ENCODE measurements around the gene GDPD5. TPM values are rescaled to one million over a fixed set of nuclear protein-coding genes. Genes with fewer than 3 reads are reported as not detected.

The GDPD5 gene
- total and polyA plus RNA-seq, 9 of the 15 experiments (the other 6 are each of a cell fraction or from before 2014, with no cell fraction given) = 0.32 to 27.3 (median 8.0) TPM

DNA sequence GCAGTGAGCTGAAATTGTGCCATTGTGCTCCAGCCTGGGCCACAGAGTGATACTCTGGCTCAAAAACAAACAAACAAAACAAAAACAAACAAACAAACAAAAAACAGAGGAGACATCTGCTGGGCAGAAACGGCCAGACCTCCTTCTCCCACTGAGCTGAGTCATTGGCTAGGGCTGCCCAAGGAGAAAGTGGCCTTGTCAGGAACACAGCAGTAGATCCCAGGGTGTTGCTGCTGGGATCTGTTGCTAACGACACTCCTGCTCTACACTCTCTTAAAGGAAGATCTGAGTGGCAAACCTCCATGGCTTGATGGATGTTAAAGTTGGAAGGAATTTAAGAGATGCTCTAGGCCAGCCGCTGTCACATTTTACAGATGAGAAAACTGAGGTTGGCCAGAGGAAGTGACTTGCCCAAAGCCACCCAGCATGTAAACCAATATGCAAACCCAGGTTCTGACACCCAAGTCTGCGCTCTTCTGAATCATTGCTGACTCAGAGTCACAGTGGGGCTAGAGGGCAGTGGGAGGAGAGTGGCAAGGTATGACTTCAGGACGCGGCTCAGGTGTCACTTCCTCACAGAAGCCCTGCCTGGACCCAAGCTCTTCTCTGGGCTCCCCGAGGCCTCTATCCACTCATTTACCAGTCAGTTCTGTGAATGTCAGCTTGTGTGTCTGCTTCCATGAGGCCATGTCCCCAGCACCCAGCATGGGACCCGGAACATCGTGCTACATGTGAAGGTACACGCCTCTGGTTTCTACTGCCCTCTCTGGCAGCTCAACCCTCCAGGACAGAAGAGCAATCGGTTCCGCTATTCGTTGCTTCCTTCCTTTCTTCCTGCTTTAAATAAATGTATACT lies 11.3 kb upstream of the GDPD5 start (continued):
- TF ChIP-seq, protein P1, sequence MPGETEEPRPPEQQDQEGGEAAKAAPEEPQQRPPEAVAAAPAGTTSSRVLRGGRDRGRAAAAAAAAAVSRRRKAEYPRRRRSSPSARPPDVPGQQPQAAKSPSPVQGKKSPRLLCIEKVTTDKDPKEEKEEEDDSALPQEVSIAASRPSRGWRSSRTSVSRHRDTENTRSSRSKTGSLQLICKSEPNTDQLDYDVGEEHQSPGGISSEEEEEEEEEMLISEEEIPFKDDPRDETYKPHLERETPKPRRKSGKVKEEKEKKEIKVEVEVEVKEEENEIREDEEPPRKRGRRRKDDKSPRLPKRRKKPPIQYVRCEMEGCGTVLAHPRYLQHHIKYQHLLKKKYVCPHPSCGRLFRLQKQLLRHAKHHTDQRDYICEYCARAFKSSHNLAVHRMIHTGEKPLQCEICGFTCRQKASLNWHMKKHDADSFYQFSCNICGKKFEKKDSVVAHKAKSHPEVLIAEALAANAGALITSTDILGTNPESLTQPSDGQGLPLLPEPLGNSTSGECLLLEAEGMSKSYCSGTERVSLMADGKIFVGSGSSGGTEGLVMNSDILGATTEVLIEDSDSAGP (CRISPR knock-in tag; IDR thresholded peaks at IDR 0.05) = no peak
- TF ChIP-seq ZKSCAN8 (CRISPR knock-in tag; IDR thresholded peaks at IDR 0.05) (no peak), XRCC3 (IDR thresholded peaks at IDR 0.05) (no peak), ZBTB7A (IDR thresholded peaks at IDR 0.05; ENCODE audit: borderline replicate concordance, control insufficient read depth, low read depth, low read length) (no peak), BDP1 (IDR thresholded peaks at IDR 0.05; ENCODE audit: insufficient read depth, insufficient read length) (no peak), EWSR1 (IDR thresholded peaks at IDR 0.05; ENCODE audit: borderline replicate concordance, low read depth, partially characterized antibody) (no peak), ZFP1 (CRISPR knock-in tag; IDR thresholded peaks at IDR 0.05) (no peak), POU5F1 (IDR thresholded peaks at IDR 0.05; ENCODE audit: borderline replicate concordance, low read depth, low read length, partially characterized antibody) (no peak), HCFC1 (IDR thresholded peaks at IDR 0.05; ENCODE audit: low read depth, low read length) (no peak), ZNF77 (CRISPR knock-in tag; IDR thresholded peaks at IDR 0.05) (no peak), SUPT5H (IDR thresholded peaks at IDR 0.05) (no peak), ZNF57 (CRISPR knock-in tag; IDR thresholded peaks at IDR 0.05) (no peak), SIRT6 (IDR thresholded peaks at IDR 0.05; ENCODE audit: low read depth, low read length) (no peak), SNRNP70 (optimal IDR thresholded peaks at IDR 0.05; ENCODE audit: low read depth, low read length) (no peak)
- TF ChIP-seq, protein P2, sequence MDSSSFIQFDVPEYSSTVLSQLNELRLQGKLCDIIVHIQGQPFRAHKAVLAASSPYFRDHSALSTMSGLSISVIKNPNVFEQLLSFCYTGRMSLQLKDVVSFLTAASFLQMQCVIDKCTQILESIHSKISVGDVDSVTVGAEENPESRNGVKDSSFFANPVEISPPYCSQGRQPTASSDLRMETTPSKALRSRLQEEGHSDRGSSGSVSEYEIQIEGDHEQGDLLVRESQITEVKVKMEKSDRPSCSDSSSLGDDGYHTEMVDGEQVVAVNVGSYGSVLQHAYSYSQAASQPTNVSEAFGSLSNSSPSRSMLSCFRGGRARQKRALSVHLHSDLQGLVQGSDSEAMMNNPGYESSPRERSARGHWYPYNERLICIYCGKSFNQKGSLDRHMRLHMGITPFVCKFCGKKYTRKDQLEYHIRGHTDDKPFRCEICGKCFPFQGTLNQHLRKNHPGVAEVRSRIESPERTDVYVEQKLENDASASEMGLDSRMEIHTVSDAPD (CRISPR knock-in tag; IDR thresholded peaks at IDR 0.05) = no peak
- TF ChIP-seq, protein P3, sequence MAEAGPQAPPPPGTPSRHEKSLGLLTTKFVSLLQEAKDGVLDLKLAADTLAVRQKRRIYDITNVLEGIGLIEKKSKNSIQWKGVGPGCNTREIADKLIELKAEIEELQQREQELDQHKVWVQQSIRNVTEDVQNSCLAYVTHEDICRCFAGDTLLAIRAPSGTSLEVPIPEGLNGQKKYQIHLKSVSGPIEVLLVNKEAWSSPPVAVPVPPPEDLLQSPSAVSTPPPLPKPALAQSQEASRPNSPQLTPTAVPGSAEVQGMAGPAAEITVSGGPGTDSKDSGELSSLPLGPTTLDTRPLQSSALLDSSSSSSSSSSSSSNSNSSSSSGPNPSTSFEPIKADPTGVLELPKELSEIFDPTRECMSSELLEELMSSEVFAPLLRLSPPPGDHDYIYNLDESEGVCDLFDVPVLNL (CRISPR knock-in tag; IDR thresholded peaks at IDR 0.05; ENCODE audit: low read depth) = no peak
- TF ChIP-seq, protein P4, sequence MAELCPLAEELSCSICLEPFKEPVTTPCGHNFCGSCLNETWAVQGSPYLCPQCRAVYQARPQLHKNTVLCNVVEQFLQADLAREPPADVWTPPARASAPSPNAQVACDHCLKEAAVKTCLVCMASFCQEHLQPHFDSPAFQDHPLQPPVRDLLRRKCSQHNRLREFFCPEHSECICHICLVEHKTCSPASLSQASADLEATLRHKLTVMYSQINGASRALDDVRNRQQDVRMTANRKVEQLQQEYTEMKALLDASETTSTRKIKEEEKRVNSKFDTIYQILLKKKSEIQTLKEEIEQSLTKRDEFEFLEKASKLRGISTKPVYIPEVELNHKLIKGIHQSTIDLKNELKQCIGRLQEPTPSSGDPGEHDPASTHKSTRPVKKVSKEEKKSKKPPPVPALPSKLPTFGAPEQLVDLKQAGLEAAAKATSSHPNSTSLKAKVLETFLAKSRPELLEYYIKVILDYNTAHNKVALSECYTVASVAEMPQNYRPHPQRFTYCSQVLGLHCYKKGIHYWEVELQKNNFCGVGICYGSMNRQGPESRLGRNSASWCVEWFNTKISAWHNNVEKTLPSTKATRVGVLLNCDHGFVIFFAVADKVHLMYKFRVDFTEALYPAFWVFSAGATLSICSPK (IDR thresholded peaks at IDR 0.05; ENCODE audit: borderline replicate concordance) = no peak
- TF ChIP-seq, protein P5, sequence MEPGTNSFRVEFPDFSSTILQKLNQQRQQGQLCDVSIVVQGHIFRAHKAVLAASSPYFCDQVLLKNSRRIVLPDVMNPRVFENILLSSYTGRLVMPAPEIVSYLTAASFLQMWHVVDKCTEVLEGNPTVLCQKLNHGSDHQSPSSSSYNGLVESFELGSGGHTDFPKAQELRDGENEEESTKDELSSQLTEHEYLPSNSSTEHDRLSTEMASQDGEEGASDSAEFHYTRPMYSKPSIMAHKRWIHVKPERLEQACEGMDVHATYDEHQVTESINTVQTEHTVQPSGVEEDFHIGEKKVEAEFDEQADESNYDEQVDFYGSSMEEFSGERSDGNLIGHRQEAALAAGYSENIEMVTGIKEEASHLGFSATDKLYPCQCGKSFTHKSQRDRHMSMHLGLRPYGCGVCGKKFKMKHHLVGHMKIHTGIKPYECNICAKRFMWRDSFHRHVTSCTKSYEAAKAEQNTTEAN (CRISPR knock-in tag; IDR thresholded peaks at IDR 0.05) = no peak
- TF ChIP-seq, protein P6, sequence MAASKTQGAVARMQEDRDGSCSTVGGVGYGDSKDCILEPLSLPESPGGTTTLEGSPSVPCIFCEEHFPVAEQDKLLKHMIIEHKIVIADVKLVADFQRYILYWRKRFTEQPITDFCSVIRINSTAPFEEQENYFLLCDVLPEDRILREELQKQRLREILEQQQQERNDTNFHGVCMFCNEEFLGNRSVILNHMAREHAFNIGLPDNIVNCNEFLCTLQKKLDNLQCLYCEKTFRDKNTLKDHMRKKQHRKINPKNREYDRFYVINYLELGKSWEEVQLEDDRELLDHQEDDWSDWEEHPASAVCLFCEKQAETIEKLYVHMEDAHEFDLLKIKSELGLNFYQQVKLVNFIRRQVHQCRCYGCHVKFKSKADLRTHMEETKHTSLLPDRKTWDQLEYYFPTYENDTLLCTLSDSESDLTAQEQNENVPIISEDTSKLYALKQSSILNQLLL (CRISPR knock-in tag; IDR thresholded peaks at IDR 0.05; ENCODE audit: borderline replicate concordance) = no peak
